Activated naive CD4-positive, alpha-beta T cell (primary cell): ENCODE measurements around the gene FNDC11.
"Not testable (repeated sequence)": the region's sequence is repeated elsewhere in the genome, so short reads cannot be mapped to it uniquely, and the experiment has no call there.

Experiments used
- DNase-seq, 4 experiments: peaks; one replicate each; lab custom pipeline; 2025; lab: John Stamatoyannopoulos, UW

Gene FNDC11

GRCh38 chr20:63567386-63568169 lies 13.6 kb downstream of the FNDC11 start:
- peak in 2 of 4 experiments; percentile 31 to 35 for DNase-seq

- DNase-seq: no peak
These were observed 14.4 kb downstream of the FNDC11 start for GRCh38 chr20:63568170-63568981.

GRCh38 chr20:63568986-63569949 lies 15.3 kb downstream of the FNDC11 start:
- DNase-seq: no peak

- DNase-seq: no peak
These were observed 16.5 kb downstream of the FNDC11 start for GRCh38 chr20:63570281-63571086.

- DNase-seq: not testable (repeated sequence)
These were observed 17.1 kb downstream of the FNDC11 start for GRCh38 chr20:63571087-63571478.

- DNase-seq: no peak
These were observed 18.3 kb downstream of the FNDC11 start for GRCh38 chr20:63572071-63572787.

GRCh38 chr20:63572788-63573646 lies 19.1 kb downstream of the FNDC11 start:
- no peak for DNase-seq

GRCh38 chr20:63573647-63574131 lies 19.7 kb downstream of the FNDC11 start:
- DNase-seq: no peak

GRCh38 chr20:63574156-63574828 lies 20.3 kb downstream of the FNDC11 start, which contains the start of gene HELZ2:
Gene HELZ2 (minus strand): TSS chr20:63574239. CDS start chr20:63572385, 1,854 bp downstream.
- DNase-seq: peak in 2 of 4 experiments; percentile 61 to 74

- no peak for DNase-seq
These were observed 21.1 kb downstream of the FNDC11 start for GRCh38 chr20:63574829-63575743.

- DNase-seq: no peak
These were observed 22.4 kb downstream of the FNDC11 start for GRCh38 chr20:63576311-63576710.

- no peak for DNase-seq
These were observed 23.4 kb downstream of the FNDC11 start for GRCh38 chr20:63577317-63577894.

- no peak for DNase-seq
These were observed 24.5 kb downstream of the FNDC11 start for GRCh38 chr20:63578224-63579016.

GRCh38 chr20:63579017-63579694 lies 25.2 kb downstream of the FNDC11 start:
- DNase-seq: no peak

- peak in 3 of 4 experiments; percentile 26 to 71 (median 59) for DNase-seq
These were observed 27.0 kb downstream of the FNDC11 start for GRCh38 chr20:63580796-63581461.
